H1 (cell line): ENCODE data around the gene HEPACAM. TPM values are rescaled to one million over a fixed set of nuclear protein-coding genes. Genes with fewer than 3 reads are reported as not detected.

Source experiments
- CTCF ChIA-PET: fragments of 300-600 bp; sonication (Branson Sonifier 250); formaldehyde crosslinking; loops from one replicate; lab custom pipeline; 2021; ENCODE audit not compliant: partially characterized antibody; lab: Charles Lee
- POLR2A ChIA-PET: fragments of 300-600 bp; sonication (Branson Sonifier 250); formaldehyde crosslinking; loops from one replicate; lab custom pipeline; 2021; ENCODE audit warnings: inconsistent platforms; ENCODE audit not compliant: partially characterized antibody; lab: Charles Lee
- DNase-seq, 2 experiments: peaks; one replicate each; pipeline versions ENCODE4 v3.0.0 to v3.0.0-alpha.2; 2010 to 2022; ENCODE audit warnings: low spot score in 2 of 2, low read depth in 1 of 2, mixed read lengths in 1 of 2
- FAIRE-seq: peaks from 2 replicates; lab custom pipeline; 2011; peaks lifted over from hg19 to GRCh38; lab: Jason Lieb, UNC
- H2AFZ ChIP-seq: 2 replicates; pipeline ENCODE4 v1.8.1; 2012; ENCODE audit warnings: low read length, inconsistent platforms
- H2AK5ac ChIP-seq: 2 replicates; pipeline ENCODE4 v1.6.1; 2013; ENCODE audit warnings: low read depth, low read length
- H2BK120ac ChIP-seq: replicated peaks from 2 replicates; pipeline ENCODE3; 2013; ENCODE audit warnings: low read depth, low read length, inconsistent platforms
- H2BK12ac ChIP-seq: 2 replicates; pipeline ENCODE4 v1.6.1; 2013; ENCODE audit warnings: low read depth, low read length
- H2BK15ac ChIP-seq: 2 replicates; pipeline ENCODE4 v1.6.1; 2013; ENCODE audit warnings: low read length
- H2BK20ac ChIP-seq: 2 replicates; pipeline ENCODE4 v1.6.1; 2013; ENCODE audit warnings: low read length
- H2BK5ac ChIP-seq: 2 replicates; pipeline ENCODE4 v1.6.1; 2013; ENCODE audit warnings: low read depth, low read length
- H3K14ac ChIP-seq: 2 replicates; pipeline ENCODE4 v1.6.1; 2013; ENCODE audit warnings: inconsistent platforms; ENCODE audit not compliant: insufficient read length
- H3K18ac ChIP-seq: 2 replicates; pipeline ENCODE4 v1.6.1; 2013; ENCODE audit warnings: low read length; ENCODE audit errors: extremely low read depth
- H3K23ac ChIP-seq: 2 replicates; pipeline ENCODE4 v1.6.1; 2013; ENCODE audit warnings: inconsistent platforms; ENCODE audit not compliant: insufficient read length
- H3K23me2 ChIP-seq: 2 replicates; pipeline ENCODE4 v1.6.1; 2013; ENCODE audit warnings: low read depth, low read length
- H3K27ac ChIP-seq: 2 replicates; pipeline ENCODE4 v1.6.1; 2011; ENCODE audit warnings: low read depth, low read length, inconsistent platforms
- H3K27me3 ChIP-seq, 4 experiments: replicated peaks in 1 of 4; 1 replicate in 1 of 4; 2 replicates in 3 of 4; pipeline versions ENCODE4 v1.6.1 to v1.8.1; 2011 to 2013; ENCODE audit warnings: low read length in 3 of 4, mild to moderate bottlenecking in 3 of 4, inconsistent platforms in 2 of 4, mixed read lengths in 2 of 4, moderate library complexity in 1 of 4; ENCODE audit not compliant: control insufficient read depth in 3 of 4, insufficient read depth in 3 of 4; ENCODE audit errors: extremely low read depth in 1 of 4
- H3K36me3 ChIP-seq, 4 experiments: 2 replicates each; pipeline versions ENCODE4 v1.6.1 to v1.8.1; 2011 to 2013; ENCODE audit warnings: mild to moderate bottlenecking in 4 of 4, low read length in 3 of 4, moderate library complexity in 2 of 4, control low read depth in 1 of 4, inconsistent platforms in 1 of 4; ENCODE audit not compliant: insufficient read depth in 4 of 4, control insufficient read depth in 2 of 4
- H3K4ac ChIP-seq: replicated peaks from 2 replicates; pipeline ENCODE3; 2013; ENCODE audit warnings: low read length, low read depth, mixed read lengths, inconsistent platforms; ENCODE audit not compliant: insufficient read length
- H3K4me1 ChIP-seq, 4 experiments: replicated peaks in 1 of 4; 1 replicate in 1 of 4; 2 replicates in 3 of 4; pipeline versions ENCODE4 v1.6.1 to v1.8.1; 2011 to 2013; ENCODE audit warnings: low read length in 3 of 4, inconsistent platforms in 2 of 4, mixed read lengths in 1 of 4; ENCODE audit not compliant: insufficient read depth in 4 of 4, control insufficient read depth in 3 of 4
- H3K4me2 ChIP-seq, 2 experiments: 2 replicates each; pipeline versions ENCODE4 v1.6.1 to v1.8.1; 2011 to 2013; ENCODE audit warnings: low read depth in 2 of 2, low read length in 2 of 2, control low read depth in 1 of 2, inconsistent platforms in 1 of 2, mild to moderate bottlenecking in 1 of 2; ENCODE audit not compliant: insufficient read depth in 1 of 2
- H3K4me3 ChIP-seq, 4 experiments: fragments of 200-600, 300-600 bp in 1 of 4; sonication (generic), shearing (Covaris generic), sonication (Bioruptor Twin) in 1 of 4; 2 replicates each; pipeline versions ENCODE4 v1.5.1 to v1.8.1; 2011 to 2016; ENCODE audit warnings: low read length in 4 of 4, low read depth in 3 of 4, control low read depth in 2 of 4, inconsistent platforms in 2 of 4, mild to moderate bottlenecking in 2 of 4, mixed read lengths in 1 of 4, moderate library complexity in 1 of 4; ENCODE audit not compliant: insufficient read depth in 2 of 4; ENCODE audit errors: extremely low read depth in 1 of 4
- H3K56ac ChIP-seq: replicated peaks from 2 replicates; pipeline ENCODE3; 2013; ENCODE audit warnings: low read depth, mild to moderate bottlenecking, mixed read lengths, low read length, inconsistent platforms; ENCODE audit not compliant: insufficient read length
- H3K79me1 ChIP-seq: 2 replicates; pipeline ENCODE4 v1.6.1; 2013; ENCODE audit warnings: low read depth, low read length, control low read depth
- H3K79me2 ChIP-seq, 2 experiments: 2 replicates each; pipeline versions ENCODE4 v1.6.1 to v1.8.1; 2012 to 2013; ENCODE audit warnings: low read length in 2 of 2, mild to moderate bottlenecking in 2 of 2, inconsistent platforms in 1 of 2; ENCODE audit not compliant: insufficient read depth in 2 of 2, control insufficient read depth in 1 of 2
- H3K9ac ChIP-seq, 4 experiments: replicated peaks in 1 of 4; 1 replicate in 1 of 4; 2 replicates in 3 of 4; pipeline versions ENCODE4 v1.6.1 to v1.8.1; 2011 to 2013; ENCODE audit warnings: low read depth in 3 of 4, low read length in 3 of 4, control low read depth in 2 of 4, mild to moderate bottlenecking in 2 of 4, moderate library complexity in 2 of 4, inconsistent platforms in 1 of 4; ENCODE audit errors: extremely low read depth in 1 of 4
- H3K9me3 ChIP-seq, 2 experiments: 2 replicates each; pipeline versions ENCODE4 v1.6.1 to v1.8.1; 2012 to 2013; ENCODE audit warnings: mild to moderate bottlenecking in 2 of 2, moderate library complexity in 2 of 2, control low read depth in 1 of 2, inconsistent platforms in 1 of 2, low read depth in 1 of 2, low read length in 1 of 2, mixed read lengths in 1 of 2; ENCODE audit not compliant: insufficient read depth in 2 of 2
- H4K20me1 ChIP-seq, 2 experiments: replicated peaks in 1 of 2; 2 replicates each; pipeline versions ENCODE3 to v1.8.1; 2011 to 2013; ENCODE audit warnings: inconsistent platforms in 2 of 2, low read length in 2 of 2, mild to moderate bottlenecking in 1 of 2; ENCODE audit not compliant: insufficient read depth in 2 of 2, control insufficient read depth in 1 of 2
- H4K5ac ChIP-seq: 2 replicates; pipeline ENCODE4 v1.6.1; 2013; ENCODE audit warnings: low read length, low read depth, mixed read lengths, inconsistent platforms; ENCODE audit not compliant: insufficient read length
- H4K8ac ChIP-seq: 2 replicates; pipeline ENCODE4 v1.8.0; 2013; ENCODE audit warnings: mild to moderate bottlenecking, moderate library complexity, low read length, inconsistent platforms; ENCODE audit not compliant: insufficient read depth; ENCODE audit errors: extremely low read depth
- H4K91ac ChIP-seq: replicated peaks from 2 replicates; pipeline ENCODE3; 2013; ENCODE audit warnings: low read length, mixed read lengths, inconsistent platforms; ENCODE audit not compliant: insufficient read length
- ASH2L ChIP-seq: fragments of 200-600, 300-600 bp; sonication (generic); IDR thresholded peaks from one replicate; pipeline ENCODE4 v1.7.1; 2017; ENCODE audit warnings: low read length
- BACH1 ChIP-seq: IDR thresholded peaks from 2 replicates; pipeline ENCODE4 v1.6.1; 2012; ENCODE audit warnings: low read length, improper control_type of control experiment
- CBX5 ChIP-seq: fragments of 300-800, 300-1000 bp; sonication (generic); IDR thresholded peaks from 2 replicates; pipeline ENCODE4 v1.7.1; 2016; ENCODE audit warnings: antibody characterized with exemption, low read length, low read depth
- CHD1 ChIP-seq: IDR thresholded peaks from 2 replicates; pipeline ENCODE4 v1.6.1; 2012; ENCODE audit warnings: low read depth, low read length, improper control_type of control experiment
- CREB1 ChIP-seq: IDR thresholded peaks from 2 replicates; pipeline ENCODE4 v1.6.1; 2012; ENCODE audit warnings: inconsistent platforms
- MAFK ChIP-seq: IDR thresholded peaks from 2 replicates; pipeline ENCODE4 v1.6.1; 2012; ENCODE audit warnings: low read depth, mild to moderate bottlenecking, improper control_type of control experiment, low read length
- RAD21 ChIP-seq, 2 experiments: IDR thresholded peaks in 1 of 2; conservative IDR thresholded peaks in 1 of 2; 2 replicates each; pipeline ENCODE4 v1.6.1; 2011; ENCODE audit warnings: low read depth in 2 of 2, low read length in 2 of 2, improper control_type of control experiment in 1 of 2, inconsistent platforms in 1 of 2, mild to moderate bottlenecking in 1 of 2, moderate library complexity in 1 of 2
- SIN3A ChIP-seq, 2 experiments: IDR thresholded peaks in 1 of 2; conservative IDR thresholded peaks in 1 of 2; 2 replicates each; pipeline ENCODE4 v1.6.1; 2011 to 2012; ENCODE audit warnings: low read length in 2 of 2, improper control_type of control experiment in 1 of 2, low read depth in 1 of 2, mild to moderate bottlenecking in 1 of 2
- SP1 ChIP-seq: IDR thresholded peaks from 2 replicates; pipeline ENCODE4 v1.6.1; 2011; ENCODE audit warnings: low read depth, low read length
- SRF ChIP-seq: IDR thresholded peaks from 2 replicates; pipeline ENCODE4 v1.6.1; 2011; ENCODE audit warnings: mild to moderate bottlenecking, low read depth, low read length, moderate library complexity
- WGBS, 2 experiments: shearing (Covaris generic) in 1 of 2; methylation state at CpG; one replicate each; pipeline versions ENCODE4 v1.1.6 to v1.1.7; 2013 to 2015; ENCODE audit warnings: low lambda C conversion rate in 2 of 2, mixed read lengths in 2 of 2, inconsistent platforms in 1 of 2, low coverage in 1 of 2, missing lambda C conversion rate in 1 of 2; ENCODE audit not compliant: insufficient replicate concordance in 2 of 2, insufficient coverage in 1 of 2, insufficient read length in 1 of 2; ENCODE audit errors: extremely low coverage in 1 of 2, missing lambda C conversion rate in 1 of 2; 5-methylcytosine and 5-hydroxymethylcytosine counted together
- polyA plus RNA-seq, 7 experiments: library from polyadenylated mRNA; depleted of rRNA in 3 of 7; stranded (reverse) in 5 of 7; unstranded in 2 of 7; fragments of >200 nt in 5 of 7; fragments of 200-250 nt in 2 of 7; gene quantifications; 1 replicate in 5 of 7; 2 replicates in 1 of 7; 4 replicates in 1 of 7; pipeline versions ENCODE4 v1.2.1 to v1.2.3, GENCODE V29; 2011 to 2013; ENCODE audit warnings: missing spikeins in 2 of 7, mixed read lengths in 2 of 7
- total RNA-seq: library from RNA; stranded (reverse); fragmentation: NEBNext Ultra II Directional; extraction: Animal tissue kit (Norgen Biotek cat#: 25700); gene quantifications from 2 replicates; pipeline ENCODE4 v1.2.1, GENCODE V29; 2021

Gene HEPACAM
- total and polyA plus RNA-seq, 2 of the 8 experiments (the other 6 are each of a cell fraction or from before 2014, with no cell fraction given) = not detected

DNA sequence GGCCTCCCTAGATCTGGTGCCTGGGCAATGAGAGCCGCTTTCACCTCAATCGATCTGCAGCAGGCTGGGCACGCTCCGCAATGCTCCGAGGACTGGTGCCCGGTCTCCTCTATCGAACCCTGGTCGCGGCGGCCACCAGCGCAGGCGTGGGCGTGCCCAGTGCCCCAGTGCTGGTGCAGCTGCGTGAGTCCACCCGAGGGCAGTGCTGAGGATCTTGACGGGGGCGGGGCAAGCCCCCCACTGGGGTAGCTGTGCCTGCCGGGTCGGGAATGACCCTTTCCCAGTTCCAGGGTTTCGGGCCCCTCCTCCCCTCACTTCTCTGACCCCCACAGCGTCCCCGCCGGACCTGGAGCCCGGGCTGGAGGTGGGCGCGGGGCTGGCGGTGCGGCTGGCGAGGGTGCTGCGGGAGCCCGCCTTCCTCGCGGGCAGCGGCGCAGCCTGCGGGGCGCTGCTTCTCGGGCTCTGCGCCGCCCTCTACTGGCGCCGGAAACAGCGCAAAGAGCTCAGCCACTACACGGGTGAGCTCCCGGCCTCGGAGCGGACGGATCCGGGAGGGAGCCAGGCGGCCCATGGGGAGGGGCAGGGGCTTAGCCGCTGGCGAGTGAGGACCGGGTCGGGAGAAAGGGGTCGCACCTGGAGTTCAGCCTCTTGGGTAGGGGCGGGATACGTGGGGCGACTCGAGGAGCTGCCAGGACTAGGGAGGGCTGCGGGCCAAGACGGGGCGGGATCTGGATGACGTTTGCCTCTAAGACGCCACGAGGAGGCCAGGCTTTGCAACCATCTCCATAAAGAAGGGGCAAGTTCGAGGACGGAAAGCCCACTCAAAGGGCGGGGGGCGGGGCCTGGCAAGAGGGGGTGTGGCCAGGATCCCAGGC, 59.7 kb downstream of the HEPACAM start:
- Histone ChIP-seq H3K4me1 (peaks cover 0 to 12% (median 8%) of the 10 kb centered on the region in 4 experiments; a peak in 5 of 7 replicates), H3K4me3 (peak overlapping the region; percentile 56 to 76 (median 62))
- FAIRE-seq = no peak
- TF ChIP-seq CHD1 = no peak
- no peak for TF ChIP-seq MAFK
- no peak for TF ChIP-seq CBX5
- 0 out of 2 replicates have a peak, but pooled peaks have one; percentile 7 for TF ChIP-seq SP1
- TF ChIP-seq SRF = no peak
- peak; percentile 88 for TF ChIP-seq ASH2L
- TF ChIP-seq SIN3A (conservative IDR thresholded peaks at IDR 0.05 in 1 of 2, IDR thresholded peaks at IDR 0.05 in 1 of 2; ENCODE audit: low read depth in 1 of 2, low read length in 2 of 2) = peak in 1 of 2 experiments; percentile 69; a peak in 1 of 4 replicates
- TF ChIP-seq CREB1 = no peak; the same call in 1 of the 2 replicates
- peak in 1 of 2 experiments; percentile 37; a peak in 2 of 4 replicates for TF ChIP-seq RAD21 (IDR thresholded peaks at IDR 0.05 in 1 of 2, conservative IDR thresholded peaks at IDR 0.05 in 1 of 2; ENCODE audit: low read depth in 2 of 2, low read length in 2 of 2)
- TF ChIP-seq BACH1 = peak; percentile 72

More for the DNA sequence above, 59.7 kb downstream of the HEPACAM start:
- 2% methylated on average over 57 of the region's 69 CpGs; no CpG with 5 or more reads in 1 of the 2 experiments for whole genome bisulfite sequencing, 2 experiments
- Histone ChIP-seq H2BK120ac (no peak overlapping the region), H2BK20ac (no peak overlapping the region), H4K20me1 (no peaks in the 10 kb centered on the region), H3K4me2 (peak overlapping the region; percentile 40 to 75), H3K27ac (peak overlapping the region; percentile 54; the same call in 1 of the 2 replicates), H3K79me1 (no peaks in the 10 kb centered on the region), H2BK12ac (peak overlapping the region; percentile 84; the same call in 1 of the 2 replicates), H3K79me2 (no peaks in the 10 kb centered on the region), H4K8ac (peak overlapping the region; percentile 86; the same call in 1 of the 2 replicates), H3K36me3 (no peaks in the 10 kb centered on the region), H3K14ac (no peak overlapping the region), H3K23me2 (peaks cover 8% of the 10 kb centered on the region; the same call in 1 of the 2 replicates), H3K23ac (no peak overlapping the region), H4K5ac (peak overlapping the region; percentile 5), H4K91ac (peak overlapping the region; percentile 68), H3K56ac (peak overlapping the region; percentile 3), H3K27me3 (peaks cover 5 to 48% (median 41%) of the 10 kb centered on the region in 4 experiments), H2AK5ac (no peak overlapping the region), H3K18ac (peak overlapping the region; percentile 90), H2BK5ac (peak overlapping the region; percentile 24; the same call in 1 of the 2 replicates), H3K9me3 (no peaks in the 10 kb centered on the region), H3K9ac (peak overlapping the region in 3 of 4 experiments; percentile 60 to 62 (median 61); a peak in 5 of 7 replicates), H3K4ac (no peak overlapping the region), H2AFZ (peak overlapping the region; percentile 28; the same call in 1 of the 2 replicates), H2BK15ac (0 out of 2 replicates have a peak overlapping the region, but pooled peaks have one; percentile 61)
- CTCF ChIA-PET = interaction anchor here (0.6 to 3.0 kb wide), 28 partner anchors 8 to 468 kb away, joined by 3 to 22 read pairs (median 4); no protein-coding TSS in a partner anchor
- POLR2A ChIA-PET = interaction anchor here (0.6 to 1.0 kb wide), 8 partner anchors 10 to 138 kb away, joined by 3 to 4 read pairs (median 3); no protein-coding TSS in a partner anchor
- DNase-seq = peak; percentile 78 to 93
